ENCODE measurements around the gene CAMK1D. TPM values are rescaled to one million over a fixed set of nuclear protein-coding genes. Genes with fewer than 3 reads are reported as not detected.
A peak's percentile ranks its signal among the peaks of the same experiment; 100 is the strongest.

CAMK1D gene
- polyA plus RNA-seq, 1 donor (not counting 4 experiments of a cell fraction or from before 2014, with no cell fraction given) = 0.76 TPM

DNA sequence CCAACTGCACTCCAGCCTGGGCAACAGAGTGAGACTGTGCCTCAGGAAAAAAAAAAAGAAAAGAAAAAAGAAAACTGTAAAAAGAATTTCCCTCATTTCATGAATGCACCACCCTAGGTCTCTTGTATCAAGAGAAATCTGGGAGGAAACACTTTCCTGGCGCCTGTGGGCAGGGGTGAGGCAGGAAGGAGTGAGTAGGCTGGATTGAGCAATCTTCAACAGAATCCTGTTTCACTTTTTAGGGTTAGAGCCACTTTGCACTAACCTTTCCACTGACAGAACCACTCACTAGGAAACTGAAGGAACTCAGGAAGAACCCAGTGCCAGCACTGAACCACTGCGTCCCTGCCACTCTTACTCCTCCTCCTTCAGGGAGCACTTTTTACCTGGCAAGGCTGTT is 370.0 kb downstream of the CAMK1D start:
- no peaks in the 10 kb centered on the region for H3K79me2 ChIP-seq (ENCODE audit: control insufficient read depth, insufficient read depth, low read length)
- peak overlapping the region; percentile 50 for H3K4me2 ChIP-seq (ENCODE audit: control insufficient read depth, extremely low read depth, insufficient read depth, low read depth, low read length)
- no peak overlapping the region for H3K4me3 ChIP-seq (ENCODE audit: control insufficient read depth in 2 of 3, extremely low read depth in 1 of 3, insufficient read depth in 2 of 3, low read depth in 1 of 3, low read length in 3 of 3)
- dilution Hi-C loops (cut with MboI; ENCODE audit: extremely low pct_ligation_motif_present, low sequenced_read_pairs) = no loop called here
- no peaks in the 10 kb centered on the region for H3K9me1 ChIP-seq (ENCODE audit: control insufficient read depth, extremely low read depth, insufficient read depth, low read length)
- no peaks in the 10 kb centered on the region for H3K9me3 ChIP-seq (ENCODE audit: control insufficient read depth, low read depth, low read length)
- DNase-seq (ENCODE audit: low read depth, low spot score) = no peak
- no peak overlapping the region for H3K9ac ChIP-seq (ENCODE audit: control insufficient read depth, extremely low read depth, insufficient read depth, low read length)
- no peaks in the 10 kb centered on the region for H3K36me3 ChIP-seq (ENCODE audit: control insufficient read depth in 2 of 2, extremely low read depth in 1 of 2, insufficient read depth in 2 of 2, low read length in 2 of 2)
- peak; percentile 69 for FAIRE-seq
- peaks cover 33% of the 10 kb centered on the region for H3K4me1 ChIP-seq (ENCODE audit: control insufficient read depth, extremely low read depth, insufficient read depth, low read length)
- TF ChIP-seq, protein P1, sequence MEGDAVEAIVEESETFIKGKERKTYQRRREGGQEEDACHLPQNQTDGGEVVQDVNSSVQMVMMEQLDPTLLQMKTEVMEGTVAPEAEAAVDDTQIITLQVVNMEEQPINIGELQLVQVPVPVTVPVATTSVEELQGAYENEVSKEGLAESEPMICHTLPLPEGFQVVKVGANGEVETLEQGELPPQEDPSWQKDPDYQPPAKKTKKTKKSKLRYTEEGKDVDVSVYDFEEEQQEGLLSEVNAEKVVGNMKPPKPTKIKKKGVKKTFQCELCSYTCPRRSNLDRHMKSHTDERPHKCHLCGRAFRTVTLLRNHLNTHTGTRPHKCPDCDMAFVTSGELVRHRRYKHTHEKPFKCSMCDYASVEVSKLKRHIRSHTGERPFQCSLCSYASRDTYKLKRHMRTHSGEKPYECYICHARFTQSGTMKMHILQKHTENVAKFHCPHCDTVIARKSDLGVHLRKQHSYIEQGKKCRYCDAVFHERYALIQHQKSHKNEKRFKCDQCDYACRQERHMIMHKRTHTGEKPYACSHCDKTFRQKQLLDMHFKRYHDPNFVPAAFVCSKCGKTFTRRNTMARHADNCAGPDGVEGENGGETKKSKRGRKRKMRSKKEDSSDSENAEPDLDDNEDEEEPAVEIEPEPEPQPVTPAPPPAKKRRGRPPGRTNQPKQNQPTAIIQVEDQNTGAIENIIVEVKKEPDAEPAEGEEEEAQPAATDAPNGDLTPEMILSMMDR (optimal IDR thresholded peaks at IDR 0.05 in 1 of 3, IDR thresholded peaks at IDR 0.05 in 1 of 3, conservative IDR thresholded peaks at IDR 0.05 in 1 of 3; ENCODE audit: extremely low read depth in 1 of 3, insufficient read depth in 2 of 3, low read length in 3 of 3) = no peak
- TF ChIP-seq EZH2 (IDR thresholded peaks at IDR 0.05; ENCODE audit: low read length) = no peak
- no peaks in the 10 kb centered on the region for H4K20me1 ChIP-seq (ENCODE audit: control insufficient read depth, extremely low read depth, insufficient read depth, low read length)
- peak overlapping the region; percentile 34 for H3K27ac ChIP-seq (ENCODE audit: control insufficient read depth, insufficient read depth, low read length)
- H2AFZ ChIP-seq (ENCODE audit: control insufficient read depth, low read length) = no peak overlapping the region
- H3K27me3 ChIP-seq (ENCODE audit: control insufficient read depth, extremely low read depth, insufficient read depth, low read length) = no peaks in the 10 kb centered on the region

DNA sequence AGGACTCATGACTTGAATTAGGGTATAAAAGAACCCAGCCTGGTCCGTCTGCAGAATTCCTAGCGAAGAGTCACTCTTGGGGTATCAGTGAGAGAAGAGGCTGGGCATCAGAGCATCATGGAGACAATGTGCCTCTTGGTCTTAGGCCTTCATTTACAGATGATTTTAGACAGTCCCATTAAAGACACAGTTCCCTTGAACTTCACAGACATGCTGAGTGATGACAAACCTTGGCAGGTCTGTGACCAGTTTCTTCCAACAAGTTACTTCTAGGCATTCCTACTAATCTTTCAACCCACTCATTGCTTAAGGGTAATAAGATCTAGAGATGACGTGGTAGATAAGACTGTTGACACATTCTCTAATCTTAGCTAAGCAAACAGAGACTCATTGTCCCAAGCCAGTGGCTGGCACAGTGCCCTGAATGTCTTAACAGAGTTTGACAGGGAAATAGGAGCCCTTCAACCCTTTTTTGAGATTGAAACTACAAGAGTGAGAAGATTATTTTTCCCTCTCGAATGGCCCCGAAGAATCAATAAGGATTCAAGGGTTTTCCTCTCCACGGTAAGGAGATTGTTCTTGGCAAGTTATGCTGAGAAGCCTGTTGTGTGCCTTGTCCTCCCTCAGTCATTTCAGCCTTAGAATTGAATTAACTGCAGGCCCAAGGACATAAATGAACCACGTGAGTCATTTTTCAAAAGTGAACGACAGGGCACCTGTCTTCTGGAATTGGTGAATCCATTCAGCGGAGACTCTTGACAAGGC is 371.1 kb downstream of the CAMK1D start:
- Histone ChIP-seq H3K27ac (ENCODE audit: control insufficient read depth, insufficient read depth, low read length) (peak overlapping the region; percentile 48), H3K9me3 (ENCODE audit: control insufficient read depth, low read depth, low read length) (no peaks in the 10 kb centered on the region), H3K36me3 (ENCODE audit: control insufficient read depth in 2 of 2, extremely low read depth in 1 of 2, insufficient read depth in 2 of 2, low read length in 2 of 2) (no peaks in the 10 kb centered on the region), H3K27me3 (ENCODE audit: control insufficient read depth, extremely low read depth, insufficient read depth, low read length) (no peaks in the 10 kb centered on the region), H4K20me1 (ENCODE audit: control insufficient read depth, extremely low read depth, insufficient read depth, low read length) (no peaks in the 10 kb centered on the region), H3K9ac (ENCODE audit: control insufficient read depth, extremely low read depth, insufficient read depth, low read length) (no peak overlapping the region), H3K4me1 (ENCODE audit: control insufficient read depth, extremely low read depth, insufficient read depth, low read length) (peaks cover 37% of the 10 kb centered on the region), H3K4me3 (ENCODE audit: control insufficient read depth in 2 of 3, extremely low read depth in 1 of 3, insufficient read depth in 2 of 3, low read depth in 1 of 3, low read length in 3 of 3) (peak overlapping the region in 1 of 3 experiments; percentile 36), H3K4me2 (ENCODE audit: control insufficient read depth, extremely low read depth, insufficient read depth, low read depth, low read length) (peak overlapping the region; percentile 50), H3K79me2 (ENCODE audit: control insufficient read depth, insufficient read depth, low read length) (no peaks in the 10 kb centered on the region), H2AFZ (ENCODE audit: control insufficient read depth, low read length) (no peak overlapping the region), H3K9me1 (ENCODE audit: control insufficient read depth, extremely low read depth, insufficient read depth, low read length) (no peaks in the 10 kb centered on the region)
- dilution Hi-C loops (cut with MboI; ENCODE audit: extremely low pct_ligation_motif_present, low sequenced_read_pairs) = no loop called here
- peak; percentile 98 for FAIRE-seq
- TF ChIP-seq EZH2 (IDR thresholded peaks at IDR 0.05; ENCODE audit: low read length) = no peak
- TF ChIP-seq, protein P1 (optimal IDR thresholded peaks at IDR 0.05 in 1 of 3, IDR thresholded peaks at IDR 0.05 in 1 of 3, conservative IDR thresholded peaks at IDR 0.05 in 1 of 3; ENCODE audit: extremely low read depth in 1 of 3, insufficient read depth in 2 of 3, low read length in 3 of 3) = no peak
- DNase-seq (ENCODE audit: low read depth, low spot score) = peak; percentile 95

Measured in keratinocyte (primary cell).